NCI-H748 treated with DMSO at 0.1 percent for 48 hours (cell line): Measurements from ENCODE around the gene RBM15.
A peak's percentile ranks its signal among the peaks of the same experiment; 100 is the strongest.

ENCODE experiments used
- DNase-seq: peaks from one replicate; lab custom pipeline; 2025; lab: John Stamatoyannopoulos, UW

RBM15 gene

DNA sequence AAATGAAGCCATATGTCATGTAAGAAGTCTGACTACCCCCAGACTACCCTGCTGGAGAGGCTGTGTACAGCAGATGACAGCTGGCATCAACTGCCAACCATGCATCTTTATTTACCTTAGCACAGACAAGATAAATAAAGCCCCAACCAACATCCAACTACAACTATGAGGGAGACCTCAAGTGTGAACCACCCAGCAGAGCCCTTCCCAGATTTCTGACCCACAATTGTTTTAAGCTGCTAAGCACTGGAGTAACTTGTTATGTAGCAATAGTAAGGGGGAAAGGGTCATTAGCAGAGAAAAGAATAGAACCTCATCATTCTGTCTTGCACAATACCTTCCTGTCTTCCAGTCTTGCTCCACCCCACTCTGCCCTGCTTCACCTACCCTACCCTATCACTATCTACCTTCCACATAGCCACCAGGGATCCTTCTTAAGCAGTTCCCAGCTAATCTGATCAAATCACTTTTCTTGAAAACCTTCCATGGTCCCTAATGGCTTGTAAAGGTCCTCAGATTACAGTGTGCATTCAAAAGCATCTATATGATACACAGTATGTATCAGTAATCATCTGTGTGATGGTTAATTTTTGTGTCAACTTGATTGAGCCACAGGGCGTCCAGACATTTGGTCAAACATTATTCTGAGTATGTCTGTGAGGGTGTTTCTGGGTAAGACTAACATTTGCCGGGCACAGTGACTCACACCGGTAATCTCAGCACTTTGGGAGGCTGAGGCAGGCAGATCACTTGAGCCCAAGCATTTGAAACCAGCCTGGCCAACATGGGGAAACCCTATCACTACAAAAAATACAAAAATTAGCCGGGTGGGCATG, 19.6 kb upstream of the RBM15 start:
- no peak for DNase-seq

GRCh38 chr1:110320168-110320518, 19.0 kb upstream of the RBM15 start:
- DNase-seq: no peak

DNA sequence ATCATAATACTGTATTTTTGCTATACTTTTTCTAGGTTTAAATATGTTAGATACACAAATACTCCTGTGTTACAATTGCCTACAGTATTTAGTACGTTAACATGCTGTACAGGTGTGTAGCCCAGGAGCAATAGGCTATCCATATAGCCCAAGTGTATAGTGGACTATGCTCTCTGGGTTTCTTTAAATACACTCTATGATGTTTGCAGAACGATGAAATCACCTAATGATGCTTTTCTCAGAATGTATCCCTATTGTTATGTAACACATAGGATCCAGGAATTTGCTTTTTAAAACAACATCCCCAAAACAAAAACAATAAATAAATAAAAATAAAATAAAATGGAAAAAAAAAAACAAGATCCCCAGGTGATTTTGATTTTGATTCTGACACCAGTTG, 18.1 kb upstream of the RBM15 start:
- DNase-seq: no peak

- DNase-seq: no peak
Observed at GRCh38 chr1:110321846-110322245, 17.3 kb upstream of the RBM15 start.

DNA sequence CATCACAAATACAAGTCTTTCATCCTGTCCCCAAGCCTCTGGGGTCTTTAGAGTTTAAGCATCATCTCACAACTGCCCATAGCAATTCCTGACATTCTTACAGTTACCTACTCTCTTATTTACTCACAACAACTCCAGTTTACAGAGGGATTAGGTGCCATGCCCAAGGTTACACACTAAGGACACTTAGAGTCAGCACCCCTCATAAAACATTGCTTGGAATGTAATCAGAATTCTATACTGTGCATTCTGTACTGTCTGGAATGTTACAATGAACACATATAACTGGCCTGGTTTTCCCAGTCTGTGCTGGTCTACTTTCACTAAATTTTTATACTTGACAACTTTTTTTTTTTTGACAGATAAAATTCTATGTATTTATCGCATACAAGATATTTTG, 14.5 kb upstream of the RBM15 start:
- no peak for DNase-seq

DNA sequence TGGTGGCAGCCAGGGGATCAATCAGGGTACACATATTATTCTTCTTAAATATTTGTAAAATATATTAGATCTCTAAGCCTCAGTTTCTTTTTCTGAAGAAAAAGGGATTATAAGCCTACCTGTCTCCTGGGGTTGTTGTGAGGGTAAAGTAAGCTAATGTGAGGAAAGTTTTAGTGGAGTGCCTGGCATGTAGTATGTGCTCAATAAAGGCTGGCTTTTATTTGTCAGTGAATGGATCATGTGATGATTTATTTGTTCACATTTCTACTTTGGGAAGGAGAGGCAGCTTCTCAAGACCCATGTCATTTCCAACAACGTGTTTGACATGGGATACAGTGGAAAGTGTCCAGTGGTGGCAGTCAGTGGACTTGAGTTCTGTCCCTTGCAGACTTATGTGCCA, 12.4 kb upstream of the RBM15 start:
- no peak for DNase-seq

DNA sequence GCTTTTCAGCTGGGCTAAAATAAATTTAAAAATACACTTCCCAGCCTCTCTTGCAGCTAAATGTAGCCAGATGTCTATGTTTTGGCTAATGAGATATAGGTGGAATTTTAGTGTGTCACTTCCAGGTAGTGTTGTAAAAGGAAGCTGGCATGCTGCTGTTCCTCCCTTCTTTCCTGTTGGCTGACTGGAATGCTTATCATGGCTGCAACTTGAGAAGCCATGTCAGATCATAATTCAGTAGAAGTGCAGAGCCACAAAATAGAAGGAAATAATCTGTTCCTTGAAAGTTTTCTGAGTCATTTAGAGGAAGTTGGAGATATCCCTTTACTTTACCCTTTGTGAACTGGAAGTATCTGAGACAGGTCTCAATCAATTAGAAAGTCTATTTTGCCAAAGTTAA, 10.9 kb upstream of the RBM15 start:
- DNase-seq: no peak

DNA sequence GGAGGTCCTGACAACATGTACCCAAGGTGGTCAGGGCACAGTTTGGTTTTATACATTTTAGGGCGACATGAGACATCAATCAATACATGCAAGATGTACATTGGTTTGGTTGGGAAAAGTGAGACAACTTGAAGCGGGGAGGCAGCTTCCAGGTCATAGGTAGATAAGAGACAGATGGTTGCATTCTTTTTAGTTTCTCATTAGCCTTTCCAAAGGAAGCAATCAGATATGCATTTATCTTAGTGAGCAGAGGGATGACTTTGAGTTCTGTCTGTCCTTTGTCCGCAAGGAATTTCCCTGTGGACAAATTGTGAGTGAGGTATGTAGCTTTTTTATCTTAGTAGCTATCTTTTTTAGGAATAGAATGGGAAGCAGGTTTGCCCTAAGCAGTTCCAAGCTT, 10.5 kb upstream of the RBM15 start:
- DNase-seq: no peak

- DNase-seq: no peak
Observed at GRCh38 chr1:110335265-110335664, 3.9 kb upstream of the RBM15 start.

DNA sequence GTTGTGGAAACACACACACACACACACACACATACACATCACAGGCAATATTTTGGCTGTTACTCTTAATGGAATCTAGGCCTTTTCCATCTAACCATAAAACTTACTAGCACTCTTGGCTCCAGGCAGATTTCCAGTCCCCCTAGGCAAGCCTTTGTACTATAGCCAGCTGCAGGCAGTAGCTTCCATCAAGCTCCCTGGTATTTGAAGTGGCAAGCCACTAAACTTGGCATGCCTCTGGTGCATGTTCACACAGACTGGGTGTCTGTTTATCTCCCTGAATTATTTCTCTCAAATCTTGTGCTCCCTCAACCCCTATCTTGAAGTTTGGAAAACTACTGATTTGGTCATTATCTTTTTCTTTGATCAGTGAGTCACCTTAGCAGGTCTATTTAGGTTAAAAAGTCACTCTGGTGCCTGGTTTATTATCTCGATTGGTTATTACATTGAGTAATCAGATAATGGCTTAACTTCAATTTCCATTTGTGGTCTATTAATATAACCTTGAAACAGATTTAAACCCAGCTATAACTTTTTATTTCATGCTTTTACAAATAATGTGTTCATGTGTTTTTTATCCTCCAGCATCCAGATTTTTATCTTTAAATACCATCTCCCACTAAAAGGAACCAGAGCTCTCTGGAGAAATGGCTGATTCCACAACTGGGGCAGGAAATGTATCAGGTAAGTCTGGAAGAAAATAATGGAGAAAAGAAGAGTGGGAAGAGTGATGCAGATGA, 2.7 kb upstream of the RBM15 start:
- DNase-seq: no peak

DNA sequence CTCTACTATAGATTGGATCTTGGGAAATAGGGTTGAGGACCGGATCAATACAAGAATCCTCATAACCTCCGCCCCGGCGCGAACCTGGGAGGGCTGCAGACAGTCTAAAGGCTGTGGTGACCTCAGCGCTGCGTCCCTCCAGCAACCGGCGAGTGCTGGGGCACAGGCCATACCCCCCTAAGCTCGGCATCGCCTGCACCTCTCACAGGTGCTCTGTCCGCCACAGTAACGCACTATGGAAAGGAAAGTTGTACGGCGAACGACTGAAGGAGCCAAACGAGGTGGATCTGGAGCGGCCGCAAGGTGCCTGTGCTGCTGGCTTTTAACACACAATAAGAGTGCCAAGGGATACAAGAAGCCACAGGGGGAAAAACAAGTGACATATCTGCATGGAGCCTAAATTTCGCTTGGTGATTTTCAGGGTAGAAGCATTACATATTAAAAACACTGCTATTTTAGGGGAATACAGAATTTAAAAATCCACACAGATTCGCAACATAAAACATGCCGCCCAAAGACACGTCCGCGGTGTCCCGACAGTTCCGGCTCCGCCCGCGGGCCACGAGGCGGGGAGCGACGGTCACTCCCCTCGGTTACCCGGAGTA, 1.4 kb upstream of the RBM15 start:
- peak; percentile 54 for DNase-seq

GRCh38 chr1:110338309-110338885, 780 bp upstream of the RBM15 start:
- peak; percentile 87 for DNase-seq

- no peak for DNase-seq
Observed at GRCh38 chr1:110339407-110340206, 430 bp downstream of the RBM15 start.

DNA sequence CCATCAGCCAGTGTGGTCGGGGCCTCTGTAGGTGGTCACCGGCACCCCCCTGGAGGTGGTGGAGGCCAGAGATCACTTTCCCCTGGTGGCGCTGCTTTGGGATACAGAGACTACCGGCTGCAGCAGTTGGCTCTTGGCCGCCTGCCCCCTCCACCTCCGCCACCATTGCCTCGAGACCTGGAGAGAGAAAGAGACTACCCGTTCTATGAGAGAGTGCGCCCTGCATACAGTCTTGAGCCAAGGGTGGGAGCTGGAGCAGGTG, 961 bp downstream of the RBM15 start:
- no peak for DNase-seq

- DNase-seq: no peak
Observed at GRCh38 chr1:110341146-110341871, 2.1 kb downstream of the RBM15 start.

DNA sequence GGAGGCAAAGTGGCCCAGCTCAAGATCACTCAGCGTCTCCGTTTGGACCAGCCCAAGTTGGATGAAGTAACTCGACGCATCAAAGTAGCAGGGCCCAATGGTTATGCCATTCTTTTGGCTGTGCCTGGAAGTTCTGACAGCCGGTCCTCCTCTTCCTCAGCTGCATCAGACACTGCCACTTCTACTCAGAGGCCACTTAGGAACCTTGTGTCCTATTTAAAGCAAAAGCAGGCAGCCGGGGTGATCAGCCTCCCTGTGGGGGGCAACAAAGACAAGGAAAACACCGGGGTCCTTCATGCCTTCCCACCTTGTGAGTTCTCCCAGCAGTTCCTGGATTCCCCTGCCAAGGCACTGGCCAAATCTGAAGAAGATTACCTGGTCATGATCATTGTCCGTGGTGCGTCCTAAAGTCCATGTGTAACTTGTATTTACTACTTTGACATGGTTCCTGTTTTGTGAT, 2.7 kb downstream of the RBM15 start:
- DNase-seq: no peak

GRCh38 chr1:110343249-110343648, 4.1 kb downstream of the RBM15 start:
- DNase-seq: no peak

DNA sequence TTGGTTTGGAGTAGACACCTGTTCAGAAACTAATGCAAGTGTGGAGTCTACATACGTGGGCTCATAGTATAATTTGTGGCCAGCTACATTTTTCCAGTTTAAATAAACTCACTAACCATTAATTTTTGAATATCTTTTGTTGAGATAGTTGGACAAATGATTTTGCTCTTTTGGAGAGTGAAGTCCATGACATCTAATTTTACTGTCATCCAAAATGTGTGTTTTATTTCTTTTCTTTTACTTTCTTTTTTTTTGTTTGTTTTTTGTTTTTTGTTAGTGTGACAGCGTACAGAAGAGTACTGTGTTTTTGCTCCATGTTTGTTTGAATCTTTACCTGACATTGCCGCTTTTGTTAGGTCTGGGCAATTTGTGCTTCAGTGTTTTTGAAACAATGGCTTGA, 5.0 kb downstream of the RBM15 start:
- no peak for DNase-seq

GRCh38 chr1:110345480-110345879, 6.3 kb downstream of the RBM15 start:
- DNase-seq: no peak

DNA sequence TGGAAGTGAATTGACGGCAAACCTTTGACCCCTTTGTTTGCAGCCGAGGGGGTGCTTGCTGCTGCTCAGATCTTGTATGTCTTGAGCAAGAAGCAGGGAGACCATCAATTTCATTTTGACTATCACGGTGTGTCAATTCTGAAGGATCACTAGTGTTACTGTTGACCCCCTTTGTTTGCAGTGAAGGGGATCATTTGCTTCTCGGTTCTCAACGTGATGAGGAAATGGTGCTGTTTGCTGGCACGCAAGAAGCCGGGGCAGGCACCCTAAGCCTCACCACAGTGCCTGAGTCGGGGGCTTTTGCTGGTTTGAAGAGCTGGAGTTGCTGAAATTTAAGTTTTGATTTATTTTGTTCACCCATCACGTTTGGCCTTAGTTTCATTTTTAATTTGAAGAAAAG, 7.5 kb downstream of the RBM15 start:
- no peak for DNase-seq

DNA sequence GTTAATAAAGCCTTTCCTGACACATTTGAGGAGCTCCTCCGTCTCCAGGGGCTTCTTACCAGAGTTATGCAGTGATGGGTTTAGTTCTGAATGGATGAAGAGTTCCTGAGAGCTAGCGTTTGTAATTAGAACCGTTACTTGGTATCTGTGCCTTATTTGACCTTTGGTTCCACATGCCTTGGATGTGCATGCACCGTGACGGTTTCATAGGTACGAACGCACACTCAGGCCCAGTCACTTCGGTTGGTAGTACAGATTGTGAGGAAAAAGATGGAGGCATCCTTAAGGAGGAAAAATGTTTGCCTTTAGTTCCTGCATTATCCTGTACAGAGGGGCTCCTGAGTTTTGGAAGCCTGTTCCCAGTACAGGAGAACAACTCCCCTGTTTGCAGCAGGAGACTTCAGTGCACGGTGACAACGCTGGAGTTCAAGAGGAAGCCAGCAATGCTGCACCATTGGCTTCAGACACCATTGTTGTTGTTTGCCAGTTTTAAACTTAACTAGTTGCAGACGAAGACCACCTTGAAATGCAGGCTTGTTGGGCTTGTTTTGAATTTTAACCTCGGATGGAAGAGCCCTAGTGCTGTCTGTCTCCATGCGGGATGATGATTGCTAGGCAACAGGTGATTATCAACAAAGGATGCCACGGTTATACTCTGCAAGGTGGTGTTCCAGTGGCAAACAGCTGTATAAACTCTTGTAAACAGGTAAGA, 8.2 kb downstream of the RBM15 start:
- no peak for DNase-seq
